WERI-Rb-1 (cell line): Measurements from ENCODE around the gene PLS1.

Source experiments
- DNase-seq: peaks from one replicate; pipeline ENCODE4 v3.0.0-alpha.2; 2020
- H3K27ac ChIP-seq: fragments of 250-450 bp; sonication (Bioruptor Pico); 2 replicates; pipeline ENCODE4 v1.5.1; 2020; ENCODE audit warnings: mild to moderate bottlenecking, moderate library complexity
- H3K27me3 ChIP-seq: fragments of 250-450 bp; sonication (Bioruptor Pico); 2 replicates; pipeline ENCODE4 v1.5.1; 2021; ENCODE audit warnings: mild to moderate bottlenecking, low read depth, moderate library complexity; ENCODE audit not compliant: insufficient read depth, severe bottlenecking
- H3K36me3 ChIP-seq: fragments of 250-450 bp; sonication (Bioruptor Pico); 2 replicates; pipeline ENCODE4 v1.5.1; 2020; ENCODE audit warnings: mild to moderate bottlenecking, moderate library complexity
- H3K4me3 ChIP-seq: 2 replicates; pipeline ENCODE4 v1.5.1; 2011; ENCODE audit warnings: low read depth, mild to moderate bottlenecking, control low read depth, low read length
- H3K9me3 ChIP-seq: fragments of 250-450 bp; sonication (Bioruptor Pico); 2 replicates; pipeline ENCODE4 v1.5.1; 2021; ENCODE audit warnings: mild to moderate bottlenecking, moderate library complexity; ENCODE audit not compliant: severe bottlenecking
- CTCF ChIP-seq: IDR thresholded peaks from 2 replicates; pipeline ENCODE4 v1.5.1; 2011; ENCODE audit warnings: low read depth, mild to moderate bottlenecking, control low read depth, inconsistent platforms, low read length

PLS1 gene

DNA sequence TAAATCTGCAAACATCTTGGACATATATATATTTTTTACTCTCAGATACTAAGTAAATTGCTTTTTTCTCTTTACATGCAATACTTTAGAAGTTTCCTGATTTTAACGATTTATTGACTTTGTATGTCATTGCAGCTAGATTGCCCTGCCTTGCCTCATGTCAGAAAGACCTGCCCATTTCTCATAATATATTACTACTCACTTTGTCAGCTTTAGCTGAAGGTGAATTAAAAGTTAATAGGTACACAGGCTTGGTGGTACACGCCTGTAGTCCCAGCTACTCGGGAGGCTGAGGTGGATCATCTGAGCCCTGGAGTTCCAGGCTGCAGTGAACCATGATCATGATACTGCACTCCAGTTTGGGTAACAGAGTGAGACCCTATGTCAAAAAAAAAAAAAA lies 52.8 kb downstream of the PLS1 start:
- Histone ChIP-seq H3K36me3 (no peaks in the 10 kb centered on the region), H3K4me3 (no peak overlapping the region), H3K9me3 (no peaks in the 10 kb centered on the region), H3K27ac (no peak overlapping the region), H3K27me3 (no peaks in the 10 kb centered on the region)
- no peak for DNase-seq
- TF ChIP-seq CTCF: no peak

- Histone ChIP-seq H3K36me3 (no peaks in the 10 kb centered on the region), H3K27ac (no peak overlapping the region), H3K27me3 (no peaks in the 10 kb centered on the region), H3K4me3 (no peak overlapping the region), H3K9me3 (no peaks in the 10 kb centered on the region)
- no peak for TF ChIP-seq CTCF
- no peak for DNase-seq
These were observed 54.0 kb downstream of the PLS1 start for GRCh38 chr3:142650001-142650693.

GRCh38 chr3:142651711-142652110 lies 55.5 kb downstream of the PLS1 start:
- no peaks in the 10 kb centered on the region for H3K27me3 ChIP-seq
- no peak for TF ChIP-seq CTCF
- no peak overlapping the region for H3K27ac ChIP-seq
- no peaks in the 10 kb centered on the region for H3K36me3 ChIP-seq
- no peak overlapping the region for H3K4me3 ChIP-seq
- no peaks in the 10 kb centered on the region for H3K9me3 ChIP-seq
- no peak for DNase-seq

- H3K4me3 ChIP-seq: no peak overlapping the region
- H3K27me3 ChIP-seq: no peaks in the 10 kb centered on the region
- H3K9me3 ChIP-seq: no peaks in the 10 kb centered on the region
- no peak overlapping the region for H3K27ac ChIP-seq
- no peak for DNase-seq
- H3K36me3 ChIP-seq: no peaks in the 10 kb centered on the region
- no peak for TF ChIP-seq CTCF
These were observed 56.7 kb downstream of the PLS1 start for GRCh38 chr3:142652826-142653292.

DNA sequence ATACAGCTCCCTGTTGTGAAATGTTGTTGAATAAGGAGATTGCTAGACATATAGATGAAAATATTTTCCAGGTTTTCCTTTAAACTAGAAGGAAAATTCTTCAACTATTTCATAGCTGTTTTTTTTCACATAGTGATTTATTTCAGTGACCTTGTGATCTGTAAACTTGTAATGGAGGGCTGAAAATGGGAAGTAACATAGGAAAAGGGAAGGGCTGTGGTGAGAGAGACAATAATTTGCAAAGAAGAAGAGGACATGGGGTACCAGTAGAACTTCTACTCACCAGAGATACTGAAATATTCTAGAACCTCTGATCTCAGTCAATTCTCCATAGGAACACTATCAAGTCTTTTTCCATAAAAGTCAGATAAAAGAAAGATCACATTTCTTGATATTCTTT lies 60.4 kb downstream of the PLS1 start:
- no peaks in the 10 kb centered on the region for H3K27me3 ChIP-seq
- H3K4me3 ChIP-seq: no peak overlapping the region
- H3K27ac ChIP-seq: no peak overlapping the region
- H3K36me3 ChIP-seq: no peaks in the 10 kb centered on the region
- TF ChIP-seq CTCF: no peak
- H3K9me3 ChIP-seq: no peaks in the 10 kb centered on the region
- no peak for DNase-seq

DNA sequence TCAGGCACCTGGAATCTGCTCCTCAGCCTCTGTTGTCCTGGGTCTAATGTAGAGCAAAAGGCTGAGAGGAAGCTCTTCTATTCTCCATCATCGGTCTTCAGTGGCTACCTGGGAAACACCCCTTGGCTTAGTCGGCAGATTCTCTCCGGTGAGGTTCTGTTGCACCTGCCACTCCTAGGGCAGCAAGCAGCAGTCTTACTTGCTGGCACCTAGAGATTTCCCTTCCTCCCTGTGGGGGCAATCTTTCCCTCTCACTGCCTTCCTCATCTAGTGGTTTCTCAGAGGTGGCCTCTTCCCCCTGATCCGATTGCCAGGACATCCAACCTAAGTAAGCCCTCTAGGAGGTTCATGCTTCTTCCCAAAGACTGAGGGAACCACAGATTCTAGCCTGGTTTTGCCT lies 60.8 kb downstream of the PLS1 start:
- no peaks in the 10 kb centered on the region for H3K9me3 ChIP-seq
- no peak for TF ChIP-seq CTCF
- no peak overlapping the region for H3K27ac ChIP-seq
- H3K27me3 ChIP-seq: no peaks in the 10 kb centered on the region
- H3K4me3 ChIP-seq: no peak overlapping the region
- DNase-seq: no peak
- no peaks in the 10 kb centered on the region for H3K36me3 ChIP-seq
